Sigmoid colon (tissue), 7 donors: ENCODE results near the gene ZNF714. TPM values are rescaled to one million over a fixed set of nuclear protein-coding genes. Genes with fewer than 3 reads are reported as not detected.
A peak's percentile ranks its signal among the peaks of the same experiment; 100 is the strongest.

ENCODE experiments used
- DNase-seq: peaks from one replicate; pipeline ENCODE4 v3.0.0-alpha.2; 2019
- H3K27ac ChIP-seq, 4 donors: fragments of 200-600 bp; sonication (generic); one replicate each; pipeline ENCODE4 v1.5.1; 2016 to 2019; ENCODE audit warnings: mild to moderate bottlenecking in 1 of 4
- H3K27me3 ChIP-seq, 3 donors: fragments of 200-600 bp; sonication (generic); one replicate each; pipeline ENCODE4 v1.5.1; 2019; ENCODE audit warnings: mild to moderate bottlenecking in 1 of 3
- H3K36me3 ChIP-seq, 4 donors: fragments of 200-600 bp; sonication (generic); one replicate each; pipeline ENCODE4 v1.5.1; 2016 to 2019
- H3K4me1 ChIP-seq, 4 donors: fragments of 200-600 bp; sonication (generic); one replicate each; pipeline ENCODE4 v1.5.1; 2017 to 2019
- H3K4me3 ChIP-seq, 4 donors: fragments of 200-600 bp; sonication (generic); one replicate each; pipeline ENCODE4 v1.5.1; 2017 to 2019; ENCODE audit warnings: mild to moderate bottlenecking in 2 of 4, moderate library complexity in 1 of 4
- H3K9me3 ChIP-seq, 4 donors: fragments of 200-600 bp in 3 of 4; sonication (generic) in 3 of 4; one replicate each; pipeline versions ENCODE4 v1.5.1 to v1.6.1; 2013 to 2019
- EP300 ChIP-seq, 4 donors: sonication (generic); formaldehyde crosslinking; IDR thresholded peaks; one replicate each; pipeline ENCODE4 v1.6.1; 2017; ENCODE audit warnings: antibody characterized with exemption in 4 of 4
- POLR2A ChIP-seq, 2 donors: fragments of 450-650 bp; IDR thresholded peaks; one replicate each; pipeline ENCODE4 v1.6.1; 2016; ENCODE audit warnings: antibody characterized with exemption in 2 of 2, mild to moderate bottlenecking in 2 of 2, moderate library complexity in 2 of 2
- POLR2AphosphoS5 ChIP-seq, 4 donors: sonication (generic); formaldehyde crosslinking; IDR thresholded peaks; one replicate each; pipeline ENCODE4 v1.6.1; 2017; ENCODE audit warnings: antibody characterized with exemption in 4 of 4
- WGBS, 2 donors: extraction: QIAGEN DNeasy Blood & Tissue Kit; methylation state at CpG; one replicate each; pipeline ENCODE4 v1.1.7; 2013; 5-methylcytosine and 5-hydroxymethylcytosine counted together
- intact Hi-C: fragments of 100-400 bp; cut with DNase I; formaldehyde crosslinking; loops from one replicate; pipeline ENCODE4 v1.15.1; 2023
- polyA plus RNA-seq, 3 donors: library from polyadenylated mRNA; stranded (reverse); fragments of 200-250 nt; gene quantifications; one replicate each; pipeline ENCODE4 v1.2.3, GENCODE V29; 2013
- total RNA-seq, 4 donors: library from RNA; depleted of rRNA; stranded (reverse); fragments of >200 nt; gene quantifications; one replicate each; pipeline ENCODE4 v1.1.0, GENCODE V29; 2016
- TF ChIP-seq, protein P1 (sequence below), 4 experiments: fragments of 450-650 bp in 3 of 4; fragments of 200-600 bp in 1 of 4; IDR thresholded peaks; one replicate each; pipeline ENCODE4 v1.5.1; 2016 to 2019; ENCODE audit warnings: antibody characterized with exemption in 4 of 4, mild to moderate bottlenecking in 3 of 4, moderate library complexity in 2 of 4
- donor health status: healthy with polysubstance abuse.
- donor health status: Bipolar disorder and iron deficiency.
- donor health status: healthy.

ZNF714 gene
- total and polyA plus RNA-seq, 7 donors = 0.23 to 6.6 (median 4.6) TPM

DNA sequence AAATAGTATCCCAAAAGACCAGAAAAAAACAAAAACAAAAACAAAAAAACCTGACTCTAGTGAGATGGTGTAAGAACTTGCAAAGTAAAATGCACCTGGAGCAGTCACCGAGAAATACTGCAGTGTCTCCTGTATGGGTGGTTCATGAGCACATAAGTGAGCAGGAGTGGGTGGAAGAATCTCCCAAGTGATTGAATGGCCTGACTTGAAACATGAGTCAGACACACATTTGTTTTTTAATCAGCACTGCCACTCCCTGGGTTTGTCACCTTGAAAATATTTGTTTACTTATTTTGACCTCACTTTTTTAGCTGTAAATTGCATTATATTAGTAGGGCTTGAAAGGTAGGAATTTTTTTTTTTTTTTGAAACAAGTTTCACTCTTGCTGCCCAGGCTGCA, 61.9 kb downstream of the ZNF714 start:
- Histone ChIP-seq H3K4me3 (no peak overlapping the region), H3K27me3 (no peaks in the 10 kb centered on the region), H3K27ac (no peak overlapping the region), H3K36me3 (peaks cover 0 to 37% (median 2%) of the 10 kb centered on the region in 4 donors), H3K4me1 (peaks cover 0 to 27% (median 13%) of the 10 kb centered on the region in 4 donors), H3K9me3 (no peaks in the 10 kb centered on the region)
- intact Hi-C loops = loop anchor here (5.0 kb wide), 1 partner anchor 122 kb away; the partner anchor contains the start of gene ZNF430
- WGBS, 2 donors = 96 to 98% methylated on average over 1 of the region's 1 CpG
- TF ChIP-seq POLR2AphosphoS5 (IDR thresholded peaks at IDR 0.05) = no peak
- TF ChIP-seq POLR2A (IDR thresholded peaks at IDR 0.05) = no peak
- TF ChIP-seq EP300 (IDR thresholded peaks at IDR 0.05) = no peak
- TF ChIP-seq, protein P1, sequence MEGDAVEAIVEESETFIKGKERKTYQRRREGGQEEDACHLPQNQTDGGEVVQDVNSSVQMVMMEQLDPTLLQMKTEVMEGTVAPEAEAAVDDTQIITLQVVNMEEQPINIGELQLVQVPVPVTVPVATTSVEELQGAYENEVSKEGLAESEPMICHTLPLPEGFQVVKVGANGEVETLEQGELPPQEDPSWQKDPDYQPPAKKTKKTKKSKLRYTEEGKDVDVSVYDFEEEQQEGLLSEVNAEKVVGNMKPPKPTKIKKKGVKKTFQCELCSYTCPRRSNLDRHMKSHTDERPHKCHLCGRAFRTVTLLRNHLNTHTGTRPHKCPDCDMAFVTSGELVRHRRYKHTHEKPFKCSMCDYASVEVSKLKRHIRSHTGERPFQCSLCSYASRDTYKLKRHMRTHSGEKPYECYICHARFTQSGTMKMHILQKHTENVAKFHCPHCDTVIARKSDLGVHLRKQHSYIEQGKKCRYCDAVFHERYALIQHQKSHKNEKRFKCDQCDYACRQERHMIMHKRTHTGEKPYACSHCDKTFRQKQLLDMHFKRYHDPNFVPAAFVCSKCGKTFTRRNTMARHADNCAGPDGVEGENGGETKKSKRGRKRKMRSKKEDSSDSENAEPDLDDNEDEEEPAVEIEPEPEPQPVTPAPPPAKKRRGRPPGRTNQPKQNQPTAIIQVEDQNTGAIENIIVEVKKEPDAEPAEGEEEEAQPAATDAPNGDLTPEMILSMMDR (IDR thresholded peaks at IDR 0.05) = no peak
- no peak for DNase-seq

DNA sequence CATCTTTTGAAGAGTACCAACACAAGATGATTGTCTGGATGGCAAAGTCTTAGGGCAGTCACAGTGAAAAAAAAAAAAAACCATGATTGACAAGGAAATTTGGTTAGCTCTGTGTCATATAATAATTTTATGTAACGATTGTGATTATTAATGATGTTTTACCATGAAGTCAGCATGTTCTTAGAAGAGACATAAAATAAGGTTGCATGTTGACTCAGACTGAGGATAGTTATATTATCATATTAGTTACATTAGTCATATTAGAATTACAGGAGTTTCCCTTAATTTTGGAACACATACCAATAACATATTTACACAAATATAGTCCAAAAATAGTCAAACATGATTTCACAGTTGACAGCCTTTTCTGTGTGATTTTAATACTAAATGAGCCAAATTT, 65.5 kb downstream of the ZNF714 start:
- intact Hi-C loops = no loop called here
- Histone ChIP-seq H3K36me3 (peaks cover 0 to 58% (median 10%) of the 10 kb centered on the region in 4 donors), H3K27me3 (no peaks in the 10 kb centered on the region), H3K27ac (peak overlapping the region in 1 of 4 donors; percentile 59), H3K4me3 (no peak overlapping the region), H3K4me1 (peaks cover 0 to 43% (median 14%) of the 10 kb centered on the region in 4 donors), H3K9me3 (no peaks in the 10 kb centered on the region)
- DNase-seq = no peak
- TF ChIP-seq, protein P1 (IDR thresholded peaks at IDR 0.05) = no peak
- TF ChIP-seq POLR2AphosphoS5 (IDR thresholded peaks at IDR 0.05) (no peak), EP300 (IDR thresholded peaks at IDR 0.05) (no peak), POLR2A (IDR thresholded peaks at IDR 0.05) (no peak)
- 93 to 94% methylated on average over 1 of the region's 1 CpG for WGBS, 2 donors

DNA sequence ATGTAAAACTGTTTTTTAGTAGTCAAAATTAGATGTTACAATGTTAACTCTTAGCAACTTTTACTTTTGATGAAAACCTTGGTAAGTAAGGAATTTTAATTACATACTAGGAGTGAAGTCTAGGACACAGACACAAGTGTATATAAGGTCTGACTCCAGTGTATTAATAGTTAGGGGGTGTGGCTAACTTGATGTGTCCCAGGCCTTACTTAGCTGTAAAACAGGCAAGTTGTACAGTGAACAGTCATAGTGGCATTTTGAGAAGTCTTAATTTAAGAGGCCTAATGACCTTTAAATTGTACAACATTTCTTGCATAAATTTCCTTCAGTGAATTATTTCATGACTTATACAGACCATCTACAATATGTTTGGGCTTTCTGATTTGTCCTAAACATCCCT, 66.7 kb downstream of the ZNF714 start:
- H3K36me3 ChIP-seq = peaks cover 0 to 61% (median 11%) of the 10 kb centered on the region in 4 donors
- no peak overlapping the region for H3K4me3 ChIP-seq
- H3K4me1 ChIP-seq = peaks cover 0 to 35% (median 7%) of the 10 kb centered on the region in 4 donors
- no peaks in the 10 kb centered on the region for H3K9me3 ChIP-seq
- TF ChIP-seq POLR2AphosphoS5 (IDR thresholded peaks at IDR 0.05) = peak in 3 of 4 donors; percentile 34 to 58 (median 54)
- TF ChIP-seq, protein P1 (IDR thresholded peaks at IDR 0.05) = no peak
- H3K27me3 ChIP-seq = no peaks in the 10 kb centered on the region
- intact Hi-C loops = no loop called here
- DNase-seq = no peak
- peak overlapping the region in 2 of 4 donors; percentile 58 to 59 for H3K27ac ChIP-seq

DNA sequence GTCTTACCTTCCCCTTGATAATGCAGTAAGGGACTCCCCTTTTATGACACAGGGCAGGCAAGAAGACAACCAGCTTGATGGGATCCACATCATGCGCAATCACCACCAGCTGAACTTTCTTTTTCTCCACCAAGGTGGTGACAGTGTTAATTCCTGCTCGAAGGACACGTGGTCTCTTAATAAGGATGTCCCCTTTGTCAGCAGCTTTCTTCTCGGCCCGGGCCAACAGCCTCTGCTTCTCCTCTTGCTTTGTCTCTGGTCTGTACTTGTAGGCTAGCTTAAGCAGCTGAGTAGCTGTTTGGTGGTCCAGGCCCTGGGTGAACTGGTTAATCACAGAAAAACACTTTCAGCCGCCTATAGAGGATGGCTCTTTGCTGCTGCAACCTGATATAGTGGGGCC, 67.9 kb downstream of the ZNF714 start:
- Histone ChIP-seq H3K27ac (no peak overlapping the region), H3K4me1 (peaks cover 0 to 35% (median 7%) of the 10 kb centered on the region in 4 donors), H3K27me3 (no peaks in the 10 kb centered on the region), H3K4me3 (no peak overlapping the region), H3K36me3 (peaks cover 0 to 49% (median 10%) of the 10 kb centered on the region in 4 donors), H3K9me3 (no peaks in the 10 kb centered on the region)
- 98% methylated on average over 6 of the region's 6 CpGs for WGBS, 2 donors
- DNase-seq = no peak
- TF ChIP-seq, protein P1 (IDR thresholded peaks at IDR 0.05) = no peak
- no peak for TF ChIP-seq EP300 (IDR thresholded peaks at IDR 0.05)
- no peak for TF ChIP-seq POLR2A (IDR thresholded peaks at IDR 0.05)
- TF ChIP-seq POLR2AphosphoS5 (IDR thresholded peaks at IDR 0.05) = no peak
- intact Hi-C loops = no loop called here

DNA sequence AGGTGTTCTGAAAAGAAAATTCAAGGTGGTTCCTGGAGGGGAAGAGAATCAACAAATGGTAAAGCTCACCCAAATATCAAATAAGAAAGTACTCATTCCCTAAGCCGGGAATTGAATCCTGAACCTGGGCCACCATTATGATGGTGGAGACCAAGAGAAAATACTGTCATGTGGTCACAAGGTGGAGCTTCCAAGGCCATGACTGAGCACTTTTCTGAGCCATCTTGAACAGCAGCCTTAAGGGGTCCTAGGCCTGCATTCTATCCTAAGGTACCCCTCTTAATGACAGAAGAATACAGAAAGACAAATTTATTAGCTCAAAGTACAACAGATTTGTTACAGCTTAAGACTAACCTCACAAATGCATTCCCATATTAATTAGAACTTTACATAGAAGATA, 69.5 kb downstream of the ZNF714 start:
- peaks cover 0 to 34% (median 10%) of the 10 kb centered on the region in 4 donors for H3K36me3 ChIP-seq

More for the DNA sequence above, 69.5 kb downstream of the ZNF714 start:
- Histone ChIP-seq H3K27me3 (no peaks in the 10 kb centered on the region), H3K4me3 (no peak overlapping the region), H3K4me1 (peaks cover 0 to 35% (median 7%) of the 10 kb centered on the region in 4 donors), H3K9me3 (no peaks in the 10 kb centered on the region), H3K27ac (no peak overlapping the region)
- TF ChIP-seq POLR2AphosphoS5 (IDR thresholded peaks at IDR 0.05) = no peak
- TF ChIP-seq EP300 (IDR thresholded peaks at IDR 0.05) = no peak
- TF ChIP-seq POLR2A (IDR thresholded peaks at IDR 0.05) = no peak
- TF ChIP-seq, protein P1 (IDR thresholded peaks at IDR 0.05) = no peak
- DNase-seq = no peak
- intact Hi-C loops = no loop called here
- WGBS, 2 donors = 100% methylated on average over 1 of the region's 1 CpG
